DND-41 (cell line): ENCODE data around the gene HIGD1C.
"Not testable (repeated sequence)": the region's sequence is repeated elsewhere in the genome, so short reads cannot be mapped to it uniquely, and the experiment has no call there.

Source experiments
- CTCF ChIP-seq: IDR thresholded peaks from 2 replicates; pipeline ENCODE4 v1.5.1; 2012; ENCODE audit warnings: borderline replicate concordance, low read length, moderate library complexity, mild to moderate bottlenecking; ENCODE audit not compliant: poor library complexity, severe bottlenecking; ENCODE audit errors: extremely low read depth
- EZH2 ChIP-seq: IDR thresholded peaks from 3 replicates; pipeline ENCODE4 v1.6.1; 2012; ENCODE audit warnings: borderline replicate concordance, low read depth, mild to moderate bottlenecking, moderate library complexity, low read length, inconsistent platforms; ENCODE audit not compliant: severe bottlenecking

GRCh38 chr12:50930477-50930876 lies 21.9 kb upstream of the HIGD1C start:
- not testable (repeated sequence) for TF ChIP-seq CTCF, EZH2
